K562 (cell line): ENCODE data around the gene RCOR2. TPM values are rescaled to one million over a fixed set of nuclear protein-coding genes. Genes with fewer than 3 reads are reported as not detected.

Experiments used
- ATAC-seq: fragments of 200-7000 bp; cut with Tn5 transposase; 3 replicates; pipeline ENCODE4 v1.9.1; 2020; ENCODE audit warnings: moderate library complexity
- BruUV-seq: library from RNA; stranded (reverse); fragments of 400-500 nt; replicated peaks from 2 replicates; lab custom pipeline; 2021; lab: Mats Ljungman, UMichigan
- CTCF ChIA-PET: fragments of 300-600 bp; formaldehyde crosslinking; extraction: SDS; loops from one replicate; lab custom pipeline; 2021; ENCODE audit warnings: low intra/inter-chr PET ratio; lab: Yijun Ruan, JAX
- POLR2A ChIA-PET: fragments of 300-600, 350-650 bp; sonication (Branson Sonifier 250); formaldehyde crosslinking; extraction: SDS; loops from one replicate; lab custom pipeline; 2021; ENCODE audit warnings: antibody characterized with exemption, inconsistent platforms; lab: Yijun Ruan, JAX
- DNase-seq, 4 experiments: peaks; one replicate each; pipeline versions ENCODE4 v3.0.0 to v3.0.0-alpha.2; 2011 to 2018; ENCODE audit warnings: low spot score in 3 of 4, mixed read lengths in 3 of 4; ENCODE audit errors: extremely low read depth in 1 of 4
- FAIRE-seq: peaks from 2 replicates; lab custom pipeline; 2011; peaks lifted over from hg19 to GRCh38; lab: Jason Lieb, UNC
- H2AFZ ChIP-seq: 2 replicates; pipeline ENCODE4 v1.6.0; 2011; ENCODE audit warnings: low read depth, low read length, control low read depth, inconsistent platforms
- H3K27ac ChIP-seq: fragments of 200-600 bp; 3 replicates; pipeline ENCODE4 v1.8.0; 2011; ENCODE audit warnings: low read depth, mild to moderate bottlenecking, control low read depth, inconsistent platforms, low read length, moderate library complexity, mixed read lengths; ENCODE audit errors: extremely low read depth
- H3K27me3 ChIP-seq, 2 experiments: fragments of 300-600 bp in 1 of 2; 2 replicates in 1 of 2; 3 replicates in 1 of 2; pipeline versions ENCODE4 v1.6.0 to v1.8.0; 2011; ENCODE audit warnings: inconsistent platforms in 2 of 2, low read length in 2 of 2, mild to moderate bottlenecking in 1 of 2, mixed read lengths in 1 of 2, moderate library complexity in 1 of 2; ENCODE audit not compliant: control insufficient read depth in 2 of 2, insufficient read depth in 2 of 2
- H3K36me3 ChIP-seq: fragments of 300-600 bp; 3 replicates; pipeline ENCODE4 v1.8.0; 2011; ENCODE audit warnings: mild to moderate bottlenecking, low read length, inconsistent platforms; ENCODE audit not compliant: control insufficient read depth, insufficient read depth
- H3K4me1 ChIP-seq, 2 experiments: fragments of 200-600 bp in 1 of 2; replicated peaks in 1 of 2; 2 replicates in 1 of 2; 3 replicates in 1 of 2; pipeline versions ENCODE4 v1.5.1 to v1.8.0; 2011; ENCODE audit warnings: inconsistent platforms in 2 of 2, low read length in 2 of 2, mild to moderate bottlenecking in 1 of 2, mixed read lengths in 1 of 2, moderate library complexity in 1 of 2; ENCODE audit not compliant: control insufficient read depth in 2 of 2, insufficient read depth in 2 of 2
- H3K4me2 ChIP-seq: 2 replicates; pipeline ENCODE4 v1.6.1; 2011; ENCODE audit warnings: low read length, control low read depth, inconsistent platforms, mixed read lengths; ENCODE audit not compliant: insufficient read depth
- H3K4me3 ChIP-seq: fragments of 200-600 bp; sonication (generic), shearing (Covaris generic); 2 replicates; pipeline ENCODE4 v1.5.1; 2016; ENCODE audit warnings: control low read depth, inconsistent platforms
- H3K79me2 ChIP-seq: fragments of 200-600 bp; 3 replicates; pipeline ENCODE4 v1.8.0; 2011; ENCODE audit warnings: low read length, inconsistent platforms; ENCODE audit not compliant: control insufficient read depth, insufficient read depth
- H3K9ac ChIP-seq, 2 experiments: 2 replicates each; pipeline versions ENCODE4 v1.6.0 to v1.6.1; 2011; ENCODE audit warnings: low read depth in 2 of 2, low read length in 2 of 2, control low read depth in 1 of 2, inconsistent platforms in 1 of 2, mild to moderate bottlenecking in 1 of 2, mixed read lengths in 1 of 2; ENCODE audit not compliant: insufficient read depth in 1 of 2
- H3K9me1 ChIP-seq: one replicate; pipeline ENCODE4 v1.6.0; 2011; ENCODE audit warnings: inconsistent platforms, mild to moderate bottlenecking, low read length, moderate library complexity; ENCODE audit not compliant: control insufficient read depth, insufficient read depth
- H3K9me3 ChIP-seq: replicated peaks from 2 replicates; pipeline ENCODE4 v1.5.1; 2011; ENCODE audit warnings: low read depth, low read length, inconsistent platforms; ENCODE audit not compliant: control insufficient read depth, insufficient read depth
- H4K20me1 ChIP-seq: replicated peaks from 2 replicates; pipeline ENCODE4 v1.6.1; 2011; ENCODE audit warnings: low read length, inconsistent platforms, mixed read lengths; ENCODE audit not compliant: control insufficient read depth, insufficient read depth
- ARID1B ChIP-seq: fragments of 450-650 bp; IDR thresholded peaks from 2 replicates; pipeline ENCODE4 v1.6.1; 2016; ENCODE audit warnings: antibody characterized with exemption, mild to moderate bottlenecking, inconsistent platforms
- CBFA2T2 ChIP-seq: fragments of 450-650 bp; conservative IDR thresholded peaks from 2 replicates; pipeline ENCODE4 v1.6.1; 2017; ENCODE audit warnings: mild to moderate bottlenecking
- HDAC3 ChIP-seq: fragments of 450-650 bp; IDR thresholded peaks from 2 replicates; pipeline ENCODE4 v1.6.1; 2018; ENCODE audit warnings: borderline replicate concordance, mild to moderate bottlenecking, moderate library complexity; ENCODE audit not compliant: partially characterized antibody
- NCOA1 ChIP-seq: fragments of 450-650 bp; IDR thresholded peaks from 2 replicates; pipeline ENCODE4 v1.6.1; 2016; ENCODE audit warnings: low read depth
- POLR3A ChIP-seq: IDR thresholded peaks from 2 replicates; pipeline ENCODE4 v1.6.1; 2011; ENCODE audit warnings: borderline replicate concordance, mild to moderate bottlenecking, moderate library complexity; ENCODE audit not compliant: insufficient read length, insufficient read depth; ENCODE audit errors: extremely low read depth
- SIRT6 ChIP-seq: IDR thresholded peaks from one replicate; pipeline ENCODE4 v1.6.1; 2012; ENCODE audit warnings: low read depth, mild to moderate bottlenecking, control low read depth, inconsistent platforms, low read length, moderate library complexity
- TCFL5 ChIP-seq: fragments of 250-450 bp; sonication (Bioruptor Pico); conservative IDR thresholded peaks from 2 replicates; pipeline ENCODE4 v1.6.1; 2021; ENCODE audit warnings: mild to moderate bottlenecking, moderate library complexity, matching md5 sums
- ZBTB8A ChIP-seq: fragments of 450-650 bp; IDR thresholded peaks from 2 replicates; pipeline ENCODE4 v1.6.1; 2018; ENCODE audit warnings: mild to moderate bottlenecking, moderate library complexity; ENCODE audit not compliant: partially characterized antibody
- ZNF41 ChIP-seq: fragments of 250-450 bp; sonication (Bioruptor Pico); conservative IDR thresholded peaks from 2 replicates; pipeline ENCODE4 v1.4.0; 2020; ENCODE audit warnings: mild to moderate bottlenecking
- ZNF707 ChIP-seq: fragments of 250-450 bp; sonication (Bioruptor Pico); conservative IDR thresholded peaks from 2 replicates; pipeline ENCODE4 v1.8.0; 2022; ENCODE audit warnings: inconsistent platforms, mild to moderate bottlenecking, moderate library complexity
- ZNF780A ChIP-seq: fragments of 250-450 bp; sonication (Bioruptor Pico); IDR thresholded peaks from 2 replicates; pipeline ENCODE4 v1.5.0; 2021; ENCODE audit warnings: mild to moderate bottlenecking
- WGBS: fragments of 100-300 bp; shearing (Covaris generic); methylation state at CpG from one replicate; pipeline ENCODE4 v1.1.6; 2016; ENCODE audit warnings: low coverage, mixed read lengths; ENCODE audit not compliant: insufficient coverage; ENCODE audit errors: missing lambda C conversion rate; 5-methylcytosine and 5-hydroxymethylcytosine counted together
- in situ Hi-C: fragments of 300-500 bp; cut with MboI; formaldehyde crosslinking; loops from 4 replicates; pipeline ENCODE4 v1.15.0; 2018; ENCODE audit warnings: inconsistent platforms, mixed read lengths
- intact Hi-C: fragments of 100-400 bp; cut with micrococcal nuclease; formaldehyde crosslinking; loops from 2 replicates; pipeline ENCODE4 v1.14.2; 2022
- polyA plus RNA-seq, 8 experiments: library from polyadenylated mRNA; depleted of rRNA in 4 of 8; stranded (reverse) in 5 of 8; unstranded in 3 of 8; fragments of >200 nt; fragmentation: Nextera tagmentation in 2 of 8; fragmentation: Illumina TruSeq in 1 of 8; extraction: Ambion mirVana in 2 of 8; extraction: Trizol in 1 of 8; gene quantifications; 2 replicates each; pipeline versions ENCODE4 v1.2.1 to v1.2.3, GENCODE V29; 2011 to 2014; ENCODE audit warnings: inconsistent platforms in 1 of 8, missing spikeins in 1 of 8
- total RNA-seq, 7 experiments: library from RNA; depleted of rRNA in 6 of 7; stranded (reverse); fragments of >200 nt in 6 of 7; fragmentation: Illumina TruSeq in 2 of 7; extraction: Trizol in 2 of 7; gene quantifications; 2 replicates each; pipeline versions ENCODE4 v1.2.1 to v1.2.3, GENCODE V29; 2011 to 2021; ENCODE audit warnings: low replicate concordance in 1 of 7
- TF ChIP-seq, protein P1 (sequence below): sonication (generic); formaldehyde crosslinking; IDR thresholded peaks from 2 replicates; pipeline ENCODE4 v1.8.1; 2023; ENCODE audit warnings: missing genetic modification reagents, mild to moderate bottlenecking, borderline replicate concordance
- TF ChIP-seq, protein P2 (sequence below), 2 experiments: IDR thresholded peaks in 1 of 2; conservative IDR thresholded peaks in 1 of 2; 2 replicates each; pipeline ENCODE4 v1.6.1; 2016; ENCODE audit warnings: low read depth in 2 of 2, mild to moderate bottlenecking in 1 of 2, missing compliant biosample characterization in 1 of 2, missing genetic modification characterization in 1 of 2, moderate library complexity in 1 of 2
- TF ChIP-seq, protein P3 (sequence below): fragments of 450-650 bp; formaldehyde crosslinking; IDR thresholded peaks from 2 replicates; pipeline ENCODE4 v1.4.0; 2022; ENCODE audit warnings: mild to moderate bottlenecking, moderate library complexity

The RCOR2 gene
- total and polyA plus RNA-seq, 9 of the 15 experiments (the other 6 are each of a cell fraction or from before 2014, with no cell fraction given), result 0.04 to 6.5 (median 2.5) TPM; not detected in 1

DNA sequence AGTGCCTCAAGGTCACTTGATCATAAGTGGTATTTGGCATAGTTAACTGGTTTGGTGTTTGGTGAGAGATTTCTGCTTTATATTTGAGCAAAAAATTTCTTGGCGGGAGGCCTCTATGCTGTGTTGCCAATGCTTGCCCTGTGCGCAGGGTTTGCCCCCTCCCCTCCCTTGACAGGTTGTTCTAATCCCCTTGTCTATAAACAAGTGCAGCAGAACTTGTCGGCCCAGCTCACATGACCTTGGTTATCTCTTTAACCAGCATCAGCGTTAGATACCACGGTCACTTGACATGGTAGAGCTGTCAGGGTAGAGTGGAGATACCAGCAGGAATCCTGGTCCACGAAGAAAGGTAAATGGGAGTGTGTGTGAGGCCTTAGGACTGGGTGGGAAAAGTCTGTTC is 42.5 kb downstream of the RCOR2 start:
- intact Hi-C loops (no loop called here), in situ Hi-C loops (no loop called here)
- no TSS peak for BruUV-seq
- FAIRE-seq (peak; percentile 67), ATAC-seq (no peak), DNase-seq (peak in 2 of 4 experiments; percentile 29 to 62)
- WGBS, result 14% methylated on average over 5 of the region's 6 CpGs
- Histone ChIP-seq H3K4me1 (peaks cover 37 to 42% of the 10 kb centered on the region in 2 experiments), H3K4me3 (no peak overlapping the region), H3K27ac (peak overlapping the region; percentile 36; the same call in 1 of the 3 replicates), H3K36me3 (peaks cover 31% of the 10 kb centered on the region; the same call in 2 of the 3 replicates), H3K9ac (peak overlapping the region in 1 of 2 experiments; percentile 62; a peak in 1 of 4 replicates), H4K20me1 (peaks cover 10% of the 10 kb centered on the region; the same call in 1 of the 2 replicates), H3K9me1 (no peaks in the 10 kb centered on the region), H3K79me2 (peaks cover 76% of the 10 kb centered on the region), H3K4me2 (peak overlapping the region; percentile 59), H2AFZ (no peak overlapping the region), H3K27me3 (no peaks in the 10 kb centered on the region), H3K9me3 (no peaks in the 10 kb centered on the region)
- ChIA-PET CTCF (no interaction called here), POLR2A (interaction anchor here (1.0 to 2.6 kb wide), 3 partner anchors 10 to 31 kb away, joined by 4 to 11 read pairs (median 4); no protein-coding TSS in a partner anchor)
- TF ChIP-seq ZNF707 (CRISPR knock-in tag) (no peak), SIRT6 (no peak), CBFA2T2 (peak; percentile 38), HDAC3 (no peak), ZNF41 (CRISPR knock-in tag) (no peak), TCFL5 (CRISPR knock-in tag) (no peak), NCOA1 (no peak), ZBTB8A (no peak), POLR3A (no peak), ARID1B (peak; percentile 59; the same call in 1 of the 2 replicates), ZNF780A (CRISPR knock-in tag) (no peak)
- TF ChIP-seq, protein P1, sequence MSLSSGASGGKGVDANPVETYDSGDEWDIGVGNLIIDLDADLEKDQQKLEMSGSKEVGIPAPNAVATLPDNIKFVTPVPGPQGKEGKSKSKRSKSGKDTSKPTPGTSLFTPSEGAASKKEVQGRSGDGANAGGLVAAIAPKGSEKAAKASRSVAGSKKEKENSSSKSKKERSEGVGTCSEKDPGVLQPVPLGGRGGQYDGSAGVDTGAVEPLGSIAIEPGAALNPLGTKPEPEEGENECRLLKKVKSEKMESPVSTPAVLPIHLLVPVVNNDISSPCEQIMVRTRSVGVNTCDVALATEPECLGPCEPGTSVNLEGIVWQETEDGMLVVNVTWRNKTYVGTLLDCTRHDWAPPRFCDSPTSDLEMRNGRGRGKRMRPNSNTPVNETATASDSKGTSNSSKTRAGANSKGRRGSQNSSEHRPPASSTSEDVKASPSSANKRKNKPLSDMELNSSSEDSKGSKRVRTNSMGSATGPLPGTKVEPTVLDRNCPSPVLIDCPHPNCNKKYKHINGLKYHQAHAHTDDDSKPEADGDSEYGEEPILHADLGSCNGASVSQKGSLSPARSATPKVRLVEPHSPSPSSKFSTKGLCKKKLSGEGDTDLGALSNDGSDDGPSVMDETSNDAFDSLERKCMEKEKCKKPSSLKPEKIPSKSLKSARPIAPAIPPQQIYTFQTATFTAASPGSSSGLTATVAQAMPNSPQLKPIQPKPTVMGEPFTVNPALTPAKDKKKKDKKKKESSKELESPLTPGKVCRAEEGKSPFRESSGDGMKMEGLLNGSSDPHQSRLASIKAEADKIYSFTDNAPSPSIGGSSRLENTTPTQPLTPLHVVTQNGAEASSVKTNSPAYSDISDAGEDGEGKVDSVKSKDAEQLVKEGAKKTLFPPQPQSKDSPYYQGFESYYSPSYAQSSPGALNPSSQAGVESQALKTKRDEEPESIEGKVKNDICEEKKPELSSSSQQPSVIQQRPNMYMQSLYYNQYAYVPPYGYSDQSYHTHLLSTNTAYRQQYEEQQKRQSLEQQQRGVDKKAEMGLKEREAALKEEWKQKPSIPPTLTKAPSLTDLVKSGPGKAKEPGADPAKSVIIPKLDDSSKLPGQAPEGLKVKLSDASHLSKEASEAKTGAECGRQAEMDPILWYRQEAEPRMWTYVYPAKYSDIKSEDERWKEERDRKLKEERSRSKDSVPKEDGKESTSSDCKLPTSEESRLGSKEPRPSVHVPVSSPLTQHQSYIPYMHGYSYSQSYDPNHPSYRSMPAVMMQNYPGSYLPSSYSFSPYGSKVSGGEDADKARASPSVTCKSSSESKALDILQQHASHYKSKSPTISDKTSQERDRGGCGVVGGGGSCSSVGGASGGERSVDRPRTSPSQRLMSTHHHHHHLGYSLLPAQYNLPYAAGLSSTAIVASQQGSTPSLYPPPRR (CRISPR knock-in tag), result no peak
- TF ChIP-seq, protein P2, sequence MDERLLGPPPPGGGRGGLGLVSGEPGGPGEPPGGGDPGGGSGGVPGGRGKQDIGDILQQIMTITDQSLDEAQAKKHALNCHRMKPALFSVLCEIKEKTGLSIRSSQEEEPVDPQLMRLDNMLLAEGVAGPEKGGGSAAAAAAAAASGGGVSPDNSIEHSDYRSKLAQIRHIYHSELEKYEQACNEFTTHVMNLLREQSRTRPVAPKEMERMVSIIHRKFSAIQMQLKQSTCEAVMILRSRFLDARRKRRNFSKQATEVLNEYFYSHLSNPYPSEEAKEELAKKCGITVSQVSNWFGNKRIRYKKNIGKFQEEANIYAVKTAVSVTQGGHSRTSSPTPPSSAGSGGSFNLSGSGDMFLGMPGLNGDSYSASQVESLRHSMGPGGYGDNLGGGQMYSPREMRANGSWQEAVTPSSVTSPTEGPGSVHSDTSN (CRISPR knock-in tag; IDR thresholded peaks at IDR 0.05; ENCODE audit: low read depth), result no peak
- TF ChIP-seq, protein P2 (tag; conservative IDR thresholded peaks at IDR 0.05; ENCODE audit: low read depth), result no peak
- TF ChIP-seq, protein P3, sequence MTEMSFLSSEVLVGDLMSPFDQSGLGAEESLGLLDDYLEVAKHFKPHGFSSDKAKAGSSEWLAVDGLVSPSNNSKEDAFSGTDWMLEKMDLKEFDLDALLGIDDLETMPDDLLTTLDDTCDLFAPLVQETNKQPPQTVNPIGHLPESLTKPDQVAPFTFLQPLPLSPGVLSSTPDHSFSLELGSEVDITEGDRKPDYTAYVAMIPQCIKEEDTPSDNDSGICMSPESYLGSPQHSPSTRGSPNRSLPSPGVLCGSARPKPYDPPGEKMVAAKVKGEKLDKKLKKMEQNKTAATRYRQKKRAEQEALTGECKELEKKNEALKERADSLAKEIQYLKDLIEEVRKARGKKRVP (CRISPR knock-in tag), result no peak
